HS-5 (cell line): ENCODE results near the gene CDH2.
A peak's percentile ranks its signal among the peaks of the same experiment; 100 is the strongest.

Source experiments
- DNase-seq: peaks from one replicate; pipeline ENCODE4 v3.0.0-alpha.2; 2012; ENCODE audit warnings: low read depth

Gene CDH2

GRCh38 chr18:27995770-27996502 is 181.0 kb downstream of the CDH2 start:
- no peak for DNase-seq

GRCh38 chr18:27994571-27994970 is 182.4 kb downstream of the CDH2 start:
- DNase-seq = no peak

- DNase-seq = no peak
Measured at GRCh38 chr18:27991391-27991790, 185.5 kb downstream of the CDH2 start.

GRCh38 chr18:27985832-27986231 is 191.1 kb downstream of the CDH2 start:
- DNase-seq = no peak

GRCh38 chr18:27983780-27984179 is 193.2 kb downstream of the CDH2 start:
- no peak for DNase-seq

GRCh38 chr18:27976806-27977408 is 200.0 kb downstream of the CDH2 start:
- DNase-seq = no peak

GRCh38 chr18:27970321-27970720 is 206.6 kb downstream of the CDH2 start:
- DNase-seq = no peak

GRCh38 chr18:27969206-27969605 is 207.7 kb downstream of the CDH2 start:
- no peak for DNase-seq

GRCh38 chr18:27967913-27968824 is 208.8 kb downstream of the CDH2 start:
- DNase-seq = no peak

GRCh38 chr18:27966881-27967280 is 210.0 kb downstream of the CDH2 start:
- no peak for DNase-seq

GRCh38 chr18:27964811-27965210 is 212.1 kb downstream of the CDH2 start:
- no peak for DNase-seq

GRCh38 chr18:27959101-27959500 is 217.8 kb downstream of the CDH2 start:
- DNase-seq = no peak

- DNase-seq = no peak
Measured at GRCh38 chr18:27956001-27956640, 220.8 kb downstream of the CDH2 start.

- DNase-seq = no peak
Measured at GRCh38 chr18:27954226-27954625, 222.7 kb downstream of the CDH2 start.

GRCh38 chr18:27952741-27953140 is 224.2 kb downstream of the CDH2 start:
- DNase-seq = no peak

- no peak for DNase-seq
Measured at GRCh38 chr18:27950648-27951228, 226.2 kb downstream of the CDH2 start.

- DNase-seq = no peak
Measured at GRCh38 chr18:27948986-27949385, 227.9 kb downstream of the CDH2 start.

- DNase-seq = no peak
Measured at GRCh38 chr18:27942706-27943105, 234.2 kb downstream of the CDH2 start.

- DNase-seq = no peak
Measured at GRCh38 chr18:27931535-27931934, 245.4 kb downstream of the CDH2 start.

GRCh38 chr18:27922780-27923179 is 254.2 kb downstream of the CDH2 start:
- no peak for DNase-seq

- peak; percentile 42 for DNase-seq
Measured at GRCh38 chr18:27921904-27922751, 254.8 kb downstream of the CDH2 start.
